HepG2 (cell line): ENCODE results near the gene AQP10. TPM values are rescaled to one million over a fixed set of nuclear protein-coding genes. Genes with fewer than 3 reads are reported as not detected.
A peak's percentile ranks its signal among the peaks of the same experiment; 100 is the strongest.

Experiments used
- ATAC-seq: fragments of 200-7000 bp; cut with Tn5 transposase; 3 replicates; pipeline ENCODE4 v1.9.1; 2020; ENCODE audit warnings: mild to moderate bottlenecking, moderate library complexity
- BruUV-seq: library from RNA; stranded (reverse); fragments of 400-500 nt; replicated peaks from 2 replicates; lab custom pipeline; 2021; lab: Mats Ljungman, UMichigan
- CTCF ChIA-PET: fragments of 300-600 bp; formaldehyde crosslinking; extraction: SDS; loops from one replicate; lab custom pipeline; 2021; ENCODE audit warnings: low total read pairs, inconsistent platforms, low intra/inter-chr PET ratio; lab: Yijun Ruan, JAX
- POLR2A ChIA-PET: fragments of 350-600 bp; sonication (Branson Sonifier 250); formaldehyde crosslinking; loops from one replicate; lab custom pipeline; 2020; ENCODE audit warnings: antibody characterized with exemption, inconsistent platforms; lab: Yijun Ruan, JAX
- DNase-seq: peaks from one replicate; pipeline ENCODE4 v3.0.0-alpha.2; 2015; ENCODE audit warnings: low spot score
- FAIRE-seq: peaks from 3 replicates; lab custom pipeline; 2011; peaks lifted over from hg19 to GRCh38; lab: Jason Lieb, UNC
- H2AFZ ChIP-seq: one replicate; pipeline ENCODE4 v1.6.1; 2011; ENCODE audit warnings: low read length, inconsistent platforms
- H3K27ac ChIP-seq: fragments of 300-600 bp; 3 replicates; pipeline ENCODE4 v1.8.0; 2011; ENCODE audit warnings: mixed run types, mild to moderate bottlenecking, mixed read lengths, low read length, inconsistent platforms; ENCODE audit not compliant: insufficient read depth; ENCODE audit errors: extremely low read length
- H3K27me3 ChIP-seq, 2 experiments: fragments of 200-600 bp in 1 of 2; 2 replicates in 1 of 2; 3 replicates in 1 of 2; pipeline versions ENCODE4 v1.6.0 to v1.8.0; 2011; ENCODE audit warnings: low read length in 2 of 2, mild to moderate bottlenecking in 2 of 2, moderate library complexity in 2 of 2, inconsistent platforms in 1 of 2; ENCODE audit not compliant: insufficient read depth in 2 of 2, control insufficient read depth in 1 of 2
- H3K36me3 ChIP-seq, 2 experiments: fragments of 200-600 bp in 1 of 2; replicated peaks in 1 of 2; 2 replicates in 1 of 2; 3 replicates in 1 of 2; pipeline versions ENCODE4 v1.5.1 to v1.8.0; 2011; ENCODE audit warnings: low read length in 2 of 2, inconsistent platforms in 1 of 2; ENCODE audit not compliant: insufficient read depth in 2 of 2, control insufficient read depth in 1 of 2
- H3K4me1 ChIP-seq: 2 replicates; pipeline ENCODE4 v1.5.1; 2012; ENCODE audit warnings: low read length, inconsistent platforms; ENCODE audit not compliant: insufficient read depth
- H3K4me2 ChIP-seq: 2 replicates; pipeline ENCODE4 v1.6.0; 2011; ENCODE audit warnings: low read depth, low read length, inconsistent platforms
- H3K4me3 ChIP-seq, 3 experiments: fragments of 200-600 bp in 1 of 3; sonication (generic), shearing (Covaris generic) in 1 of 3; replicated peaks in 1 of 3; 2 replicates each; pipeline ENCODE4 v1.5.1; 2011 to 2016; ENCODE audit warnings: low read length in 3 of 3, inconsistent platforms in 2 of 3, low read depth in 2 of 3, mild to moderate bottlenecking in 2 of 3, control low read depth in 1 of 3, mixed read lengths in 1 of 3; ENCODE audit not compliant: insufficient read depth in 1 of 3
- H3K79me2 ChIP-seq: one replicate; pipeline ENCODE4 v1.6.1; 2011; ENCODE audit warnings: low read length, inconsistent platforms; ENCODE audit not compliant: insufficient read depth
- H3K9ac ChIP-seq: 2 replicates; pipeline ENCODE4 v1.6.0; 2011; ENCODE audit warnings: mild to moderate bottlenecking, low read depth, low read length, inconsistent platforms; ENCODE audit not compliant: insufficient read depth
- H3K9me3 ChIP-seq: 2 replicates; pipeline ENCODE4 v1.5.1; 2012; ENCODE audit warnings: mild to moderate bottlenecking, low read length
- H4K20me1 ChIP-seq: 2 replicates; pipeline ENCODE4 v1.6.0; 2011; ENCODE audit warnings: inconsistent platforms, mild to moderate bottlenecking, low read length, moderate library complexity; ENCODE audit not compliant: insufficient read depth
- ATF7 ChIP-seq, 2 experiments: fragments of 450-650 bp in 1 of 2; sonication (generic) in 1 of 2; formaldehyde crosslinking in 1 of 2; IDR thresholded peaks; 2 replicates each; pipeline versions ENCODE4 v1.4.0 to v1.6.1; 2016 to 2020; ENCODE audit warnings: antibody characterized with exemption in 1 of 2, mild to moderate bottlenecking in 1 of 2, missing genetic modification reagents in 1 of 2
- DPF2 ChIP-seq: sonication (generic); formaldehyde crosslinking; IDR thresholded peaks from 2 replicates; pipeline ENCODE4 v1.4.0; 2020; ENCODE audit warnings: mild to moderate bottlenecking, low read depth, missing genetic modification reagents, borderline replicate concordance
- FOXP1 ChIP-seq, 2 experiments: fragments of 450-650 bp in 1 of 2; IDR thresholded peaks; 2 replicates each; pipeline ENCODE4 v1.6.1; 2017 to 2018; ENCODE audit warnings: antibody characterized with exemption in 1 of 2
- HNRNPUL1 ChIP-seq: fragments of 200-400 bp; formaldehyde crosslinking; IDR thresholded peaks from 2 replicates; pipeline ENCODE4 v1.6.1; 2017; ENCODE audit warnings: low read depth, mild to moderate bottlenecking, low read length, moderate library complexity
- RERE ChIP-seq: IDR thresholded peaks from 2 replicates; pipeline ENCODE4 v1.6.1; 2016; ENCODE audit warnings: low read depth, missing genetic modification reagents, missing compliant biosample characterization
- REXO4 ChIP-seq: sonication (generic); formaldehyde crosslinking; IDR thresholded peaks from 2 replicates; pipeline ENCODE4 v1.8.0; 2022; ENCODE audit warnings: missing genetic modification reagents, mild to moderate bottlenecking, borderline replicate concordance
- WGBS: methylation state at CpG from one replicate; pipeline ENCODE4 v1.1.6; 2017; ENCODE audit warnings: low lambda C conversion rate; 5-methylcytosine and 5-hydroxymethylcytosine counted together
- in situ Hi-C: cut with HindIII; loops from 2 replicates; pipeline ENCODE4 v1.10.0; 2017; ENCODE audit warnings: low pct_unique_long_range_greater_than_20kb; ENCODE audit not compliant: extremely low pct_ligation_motif_present
- intact Hi-C: fragments of 100-400 bp; cut with micrococcal nuclease; formaldehyde crosslinking; loops from one replicate; pipeline ENCODE4 v1.10.0; 2022; ENCODE audit not compliant: unreplicated experiment
- polyA plus RNA-seq, 8 experiments: library from polyadenylated mRNA; depleted of rRNA in 3 of 8; stranded (reverse) in 7 of 8; unstranded in 1 of 8; fragments of >200 nt; fragmentation: Illumina TruSeq in 4 of 8; extraction: Trizol in 4 of 8; gene quantifications; 2 replicates each; pipeline versions ENCODE4 v1.2.1 to v1.2.3, GENCODE V29; 2011 to 2016; ENCODE audit warnings: low read depth in 4 of 8, missing spikeins in 1 of 8, mixed read lengths in 1 of 8; ENCODE audit not compliant: insufficient read depth in 1 of 8
- total RNA-seq, 5 experiments: library from RNA; depleted of rRNA; stranded (reverse); fragments of >200 nt; fragmentation: Illumina TruSeq; extraction: Trizol; gene quantifications; 2 replicates each; pipeline ENCODE4 v1.2.3, GENCODE V29; 2016; ENCODE audit warnings: low read depth in 1 of 5
- TF ChIP-seq, protein P1 (sequence below), 2 experiments: sonication (generic) in 1 of 2; formaldehyde crosslinking in 1 of 2; IDR thresholded peaks; 2 replicates each; pipeline versions ENCODE4 v1.4.0 to v1.6.1; 2018 to 2020; ENCODE audit warnings: missing genetic modification reagents in 2 of 2, borderline replicate concordance in 1 of 2, low read depth in 1 of 2, mild to moderate bottlenecking in 1 of 2, missing biosample characterization in 1 of 2

AQP10 gene
- total and polyA plus RNA-seq, 2 of the 13 experiments (the other 11 are each of a cell fraction or from before 2014, with no cell fraction given), result 0.30 TPM; not detected in 1

GRCh38 chr1:154353966-154354365 lies 33.1 kb downstream of the AQP10 start:
- CTCF ChIA-PET, result no interaction called here
- ATAC-seq (no peak), DNase-seq (no peak), FAIRE-seq (no peak)
- BruUV-seq, result no TSS peak
- Histone ChIP-seq H2AFZ (no peak overlapping the region), H3K4me3 (no peak overlapping the region; a peak in 1 of 6 replicates), H3K4me1 (peaks cover 52% of the 10 kb centered on the region), H3K9ac (no peak overlapping the region), H3K79me2 (no peaks in the 10 kb centered on the region), H3K4me2 (peak overlapping the region; percentile 98), H3K36me3 (peaks cover 3 to 4% of the 10 kb centered on the region in 2 experiments; a peak in 2 of 5 replicates), H3K27me3 (peaks cover 0 to 4% of the 10 kb centered on the region in 2 experiments; a peak in 1 of 5 replicates), H4K20me1 (no peaks in the 10 kb centered on the region), H3K9me3 (no peaks in the 10 kb centered on the region), H3K27ac (no peak overlapping the region)
- in situ Hi-C loops (no loop called here), intact Hi-C loops (loop anchor here (10.0 kb wide), 2 partner anchors 51 to 91 kb away; partner anchors contain the start of gene IL6R)
- 27% methylated on average over 5 of the region's 5 CpGs for WGBS
- POLR2A ChIA-PET, result interaction anchor here (1.0 to 3.2 kb wide), 4 partner anchors 19 to 65 kb away, joined by 3 to 21 read pairs (median 8); no protein-coding TSS in a partner anchor
- no peak for TF ChIP-seq DPF2
- TF ChIP-seq HNRNPUL1, result no peak
- TF ChIP-seq RERE (CRISPR knock-in tag), result no peak
- TF ChIP-seq ATF7 (IDR thresholded peaks at IDR 0.05), result no peak
- no peak for TF ChIP-seq ATF7 (CRISPR knock-in tag; IDR thresholded peaks at IDR 0.05)
- TF ChIP-seq REXO4 (CRISPR knock-in tag), result no peak
- no peak for TF ChIP-seq FOXP1 (IDR thresholded peaks at IDR 0.05)
- no peak for TF ChIP-seq FOXP1 (CRISPR knock-in tag; IDR thresholded peaks at IDR 0.05)
- TF ChIP-seq, protein P1, sequence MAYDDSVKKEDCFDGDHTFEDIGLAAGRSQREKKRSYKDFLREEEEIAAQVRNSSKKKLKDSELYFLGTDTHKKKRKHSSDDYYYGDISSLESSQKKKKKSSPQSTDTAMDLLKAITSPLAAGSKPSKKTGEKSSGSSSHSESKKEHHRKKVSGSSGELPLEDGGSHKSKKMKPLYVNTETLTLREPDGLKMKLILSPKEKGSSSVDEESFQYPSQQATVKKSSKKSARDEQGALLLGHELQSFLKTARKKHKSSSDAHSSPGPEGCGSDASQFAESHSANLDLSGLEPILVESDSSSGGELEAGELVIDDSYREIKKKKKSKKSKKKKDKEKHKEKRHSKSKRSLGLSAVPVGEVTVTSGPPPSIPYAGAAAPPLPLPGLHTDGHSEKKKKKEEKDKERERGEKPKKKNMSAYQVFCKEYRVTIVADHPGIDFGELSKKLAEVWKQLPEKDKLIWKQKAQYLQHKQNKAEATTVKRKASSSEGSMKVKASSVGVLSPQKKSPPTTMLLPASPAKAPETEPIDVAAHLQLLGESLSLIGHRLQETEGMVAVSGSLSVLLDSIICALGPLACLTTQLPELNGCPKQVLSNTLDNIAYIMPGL (CRISPR knock-in tag; IDR thresholded peaks at IDR 0.05; ENCODE audit: borderline replicate concordance in 1 of 2, low read depth in 1 of 2), result no peak
